BE2C (cell line): ENCODE measurements around the gene TSNAX.
"Not testable (repeated sequence)": the region's sequence is repeated elsewhere in the genome, so short reads cannot be mapped to it uniquely, and the experiment has no call there.

ENCODE experiments used
- DNase-seq: peaks from one replicate; pipeline ENCODE4 v3.0.0-alpha.2; 2020
- H3K27me3 ChIP-seq: fragments of 250-450 bp; sonication (Bioruptor Pico); 2 replicates; pipeline ENCODE4 v1.5.1; 2020; ENCODE audit warnings: mild to moderate bottlenecking
- H3K36me3 ChIP-seq: fragments of 250-450 bp; sonication (Bioruptor Pico); 2 replicates; pipeline ENCODE4 v1.5.1; 2020; ENCODE audit warnings: mild to moderate bottlenecking
- H3K4me1 ChIP-seq: fragments of 250-450 bp; sonication (Bioruptor Pico); 2 replicates; pipeline ENCODE4 v1.5.1; 2020
- H3K4me3 ChIP-seq: 2 replicates; pipeline ENCODE4 v1.5.1; 2011; ENCODE audit warnings: low read depth, low read length
- H3K9me3 ChIP-seq: fragments of 250-450 bp; sonication (Bioruptor Pico); 2 replicates; pipeline ENCODE4 v1.5.1; 2020
- TF ChIP-seq, protein P1 (sequence below): IDR thresholded peaks from 2 replicates; pipeline ENCODE4 v1.5.1; 2012; ENCODE audit warnings: mild to moderate bottlenecking, low read depth, low read length

The TSNAX gene

GRCh38 chr1:231584921-231585320 lies 56.5 kb downstream of the TSNAX start:
- Histone ChIP-seq H3K36me3 (no peaks in the 10 kb centered on the region), H3K27me3 (no peaks in the 10 kb centered on the region), H3K9me3 (no peaks in the 10 kb centered on the region), H3K4me1 (peaks cover 11% of the 10 kb centered on the region), H3K4me3 (no peak overlapping the region)
- no peak for DNase-seq
- TF ChIP-seq, protein P1, sequence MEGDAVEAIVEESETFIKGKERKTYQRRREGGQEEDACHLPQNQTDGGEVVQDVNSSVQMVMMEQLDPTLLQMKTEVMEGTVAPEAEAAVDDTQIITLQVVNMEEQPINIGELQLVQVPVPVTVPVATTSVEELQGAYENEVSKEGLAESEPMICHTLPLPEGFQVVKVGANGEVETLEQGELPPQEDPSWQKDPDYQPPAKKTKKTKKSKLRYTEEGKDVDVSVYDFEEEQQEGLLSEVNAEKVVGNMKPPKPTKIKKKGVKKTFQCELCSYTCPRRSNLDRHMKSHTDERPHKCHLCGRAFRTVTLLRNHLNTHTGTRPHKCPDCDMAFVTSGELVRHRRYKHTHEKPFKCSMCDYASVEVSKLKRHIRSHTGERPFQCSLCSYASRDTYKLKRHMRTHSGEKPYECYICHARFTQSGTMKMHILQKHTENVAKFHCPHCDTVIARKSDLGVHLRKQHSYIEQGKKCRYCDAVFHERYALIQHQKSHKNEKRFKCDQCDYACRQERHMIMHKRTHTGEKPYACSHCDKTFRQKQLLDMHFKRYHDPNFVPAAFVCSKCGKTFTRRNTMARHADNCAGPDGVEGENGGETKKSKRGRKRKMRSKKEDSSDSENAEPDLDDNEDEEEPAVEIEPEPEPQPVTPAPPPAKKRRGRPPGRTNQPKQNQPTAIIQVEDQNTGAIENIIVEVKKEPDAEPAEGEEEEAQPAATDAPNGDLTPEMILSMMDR, result no peak

DNA sequence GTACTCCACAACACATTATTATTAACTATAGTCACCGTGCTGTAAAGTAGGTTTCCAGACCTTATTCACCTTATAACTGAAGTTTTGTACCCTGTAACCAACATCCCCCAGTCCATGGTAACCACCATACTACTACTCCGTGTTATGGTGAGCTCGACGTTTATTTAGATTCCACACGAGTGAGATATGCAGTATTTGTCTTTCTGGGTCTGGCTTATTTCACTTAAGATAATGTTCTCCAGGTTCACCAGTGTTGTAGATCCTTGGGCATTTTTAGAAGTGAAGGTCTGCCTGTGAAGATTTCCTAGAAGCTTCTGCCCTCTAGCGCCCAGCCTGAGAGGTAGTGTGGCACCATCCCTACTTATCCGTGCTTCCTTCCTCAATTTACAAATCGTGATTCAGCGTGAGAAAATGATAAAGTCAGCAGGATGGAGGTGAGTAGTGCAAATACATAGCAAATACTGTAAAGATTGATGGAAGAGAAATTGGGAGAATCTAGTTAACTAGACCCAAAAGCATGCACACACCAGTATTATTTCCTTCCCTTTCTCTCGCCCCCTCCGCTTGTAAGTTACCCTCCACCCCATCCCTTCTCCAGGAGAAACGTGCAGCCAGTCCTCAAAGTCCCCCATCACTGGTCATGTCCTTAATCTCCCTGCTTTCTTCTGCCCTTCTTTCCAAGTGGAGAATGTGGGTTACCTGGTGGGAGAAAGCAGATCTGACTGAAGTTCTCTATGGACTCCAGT lies 62.2 kb downstream of the TSNAX start:
- no peaks in the 10 kb centered on the region for H3K9me3 ChIP-seq
- peaks cover 5% of the 10 kb centered on the region for H3K4me1 ChIP-seq
- TF ChIP-seq, protein P1, result peak; percentile 95
- H3K27me3 ChIP-seq, result no peaks in the 10 kb centered on the region
- DNase-seq, result peak; percentile 64
- H3K4me3 ChIP-seq, result no peak overlapping the region
- no peaks in the 10 kb centered on the region for H3K36me3 ChIP-seq

GRCh38 chr1:231591466-231591865 lies 63.0 kb downstream of the TSNAX start:
- no peak for DNase-seq
- no peak overlapping the region for H3K4me3 ChIP-seq
- no peaks in the 10 kb centered on the region for H3K27me3 ChIP-seq
- H3K9me3 ChIP-seq, result no peaks in the 10 kb centered on the region
- no peaks in the 10 kb centered on the region for H3K36me3 ChIP-seq
- TF ChIP-seq, protein P1, result no peak
- peaks cover 5% of the 10 kb centered on the region for H3K4me1 ChIP-seq

DNA sequence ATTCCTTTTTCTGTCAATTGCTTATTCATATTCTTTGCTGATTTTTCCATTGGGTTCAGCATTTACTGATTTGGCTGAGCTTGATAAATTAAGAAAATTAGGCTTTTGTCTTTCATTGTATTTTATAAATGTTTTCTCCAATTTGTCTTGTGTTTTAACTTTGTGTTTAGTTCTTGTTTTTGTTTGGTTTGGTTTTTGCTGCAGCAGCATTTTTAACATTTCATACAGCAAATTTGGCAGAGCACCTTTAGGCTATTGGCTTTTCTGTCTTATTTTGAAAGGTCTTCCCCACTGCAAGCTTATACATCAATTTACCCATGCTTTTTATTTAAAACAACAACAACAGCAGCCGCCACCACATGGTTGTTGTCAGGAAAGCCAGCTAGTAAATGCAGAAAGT lies 64.3 kb downstream of the TSNAX start:
- DNase-seq, result no peak
- no peaks in the 10 kb centered on the region for H3K27me3 ChIP-seq
- no peaks in the 10 kb centered on the region for H3K36me3 ChIP-seq
- no peak overlapping the region for H3K4me3 ChIP-seq
- no peaks in the 10 kb centered on the region for H3K9me3 ChIP-seq
- H3K4me1 ChIP-seq, result peaks cover 5% of the 10 kb centered on the region
- TF ChIP-seq, protein P1, result no peak

DNA sequence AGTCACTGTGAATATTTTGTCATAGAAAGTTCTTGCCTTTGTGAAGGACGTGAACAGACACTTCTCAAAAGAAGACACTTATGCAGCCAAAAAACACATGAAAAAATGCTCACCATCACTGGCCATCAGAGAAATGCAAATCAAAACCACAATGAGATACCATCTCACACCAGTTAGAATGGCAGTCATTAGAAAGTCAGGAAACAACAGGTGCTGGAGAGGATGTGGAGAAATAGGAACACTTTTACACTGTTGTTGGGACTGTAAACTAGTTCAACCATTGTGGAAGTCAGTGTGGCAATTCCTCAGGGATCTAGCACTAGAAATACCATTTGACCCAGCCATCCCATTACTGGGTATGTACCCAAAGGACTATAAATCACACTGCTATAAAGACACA lies 64.8 kb downstream of the TSNAX start:
- not testable (repeated sequence) for H3K9me3 ChIP-seq, H3K36me3 ChIP-seq, H3K27me3 ChIP-seq, DNase-seq, H3K4me3 ChIP-seq, H3K4me1 ChIP-seq

DNA sequence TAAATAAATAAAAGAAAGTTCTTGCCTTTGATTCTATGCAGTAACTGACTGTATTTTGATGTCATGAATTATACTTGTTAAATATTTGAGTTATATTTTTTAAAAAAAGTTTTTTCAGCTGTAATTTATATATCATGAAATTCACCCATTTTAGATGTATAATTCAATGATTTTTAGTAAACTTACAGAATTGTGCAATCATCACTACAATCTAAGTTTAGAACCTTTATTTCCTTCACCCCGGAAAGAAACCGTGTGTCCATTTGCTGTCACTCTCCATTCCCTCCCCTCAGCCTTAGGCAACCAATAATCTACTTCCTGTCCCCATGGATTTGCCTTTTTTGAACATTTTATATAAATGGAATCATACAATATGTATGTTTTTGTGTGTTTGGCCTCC lies 65.7 kb downstream of the TSNAX start:
- TF ChIP-seq, protein P1, result no peak
- peaks cover 5% of the 10 kb centered on the region for H3K4me1 ChIP-seq
- H3K27me3 ChIP-seq, result no peaks in the 10 kb centered on the region
- no peak for DNase-seq
- H3K36me3 ChIP-seq, result no peaks in the 10 kb centered on the region
- H3K4me3 ChIP-seq, result no peak overlapping the region
- H3K9me3 ChIP-seq, result no peaks in the 10 kb centered on the region
